NCI-H1694 (cell line): ENCODE measurements around the gene IRF2BP2.

Experiments
- DNase-seq: peaks from one replicate; lab custom pipeline; 2025; lab: John Stamatoyannopoulos, UW

The IRF2BP2 gene

DNA sequence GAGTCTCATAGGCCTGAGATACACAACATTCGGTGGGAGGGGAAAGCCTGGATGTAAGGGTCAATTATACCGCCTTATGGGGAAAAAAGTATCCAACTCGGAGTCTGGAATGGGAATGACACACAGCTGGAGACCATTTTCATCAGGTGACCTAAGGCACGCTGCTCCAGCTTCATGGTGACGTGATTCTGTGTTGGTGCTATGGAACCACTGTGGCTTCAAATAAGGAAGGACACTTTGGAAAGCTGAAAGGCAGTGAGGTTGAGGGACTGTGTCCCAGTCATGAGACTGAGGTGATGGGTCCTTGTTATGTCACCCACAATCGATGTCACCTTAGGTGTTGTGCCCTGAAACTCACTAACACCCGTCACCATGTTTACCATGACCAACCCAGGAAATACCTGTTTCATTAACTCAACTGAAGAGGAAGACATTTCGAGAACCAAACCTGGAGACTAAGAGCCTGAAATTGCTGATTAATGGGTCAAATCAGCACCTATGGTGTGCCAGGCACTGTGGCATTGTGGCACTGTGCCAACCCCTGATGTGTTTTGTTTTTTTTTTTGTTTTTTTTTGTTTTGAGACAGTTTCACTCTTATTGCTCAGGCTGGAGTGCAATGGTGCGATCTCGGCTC lies 54.5 kb downstream of the IRF2BP2 start:
- DNase-seq: no peak

DNA sequence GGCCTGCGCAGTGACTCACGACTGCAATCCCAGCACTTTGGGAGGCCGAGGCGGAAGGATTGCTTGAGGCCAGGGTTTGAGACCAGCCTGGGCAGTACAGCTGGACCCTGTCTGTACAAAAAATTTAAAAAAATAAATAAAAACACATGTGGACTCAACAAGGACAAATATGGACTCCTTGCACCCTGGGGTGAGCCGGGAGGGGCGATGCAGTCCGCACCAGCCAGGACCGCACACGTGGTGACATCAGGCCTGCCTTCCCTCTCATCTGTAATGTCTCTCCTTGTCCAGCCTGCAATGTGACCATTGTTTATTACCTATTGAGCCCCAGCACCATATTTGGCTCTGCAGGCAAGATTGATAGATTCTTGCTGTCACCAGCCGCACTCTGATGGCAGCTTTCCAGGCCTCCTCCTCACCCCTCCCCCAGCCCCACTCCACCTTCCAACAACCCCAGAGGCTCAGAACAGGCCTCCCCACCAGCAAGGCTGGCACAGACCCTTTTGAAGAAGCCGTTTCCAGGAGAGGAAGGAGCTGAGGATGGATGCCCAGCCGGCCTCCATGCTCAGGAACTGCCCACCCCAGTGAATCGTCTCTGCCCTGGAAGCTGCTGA lies 55.2 kb downstream of the IRF2BP2 start:
- DNase-seq: no peak
